Stimulated activated CD8-positive, alpha-beta memory T cell treated with anti-CD3 and anti-CD28 coated beads, Interleukin-4, amount 100 ng/mL, for 24 hours (primary cell): ENCODE results near the gene CPEB1.
"Not testable (repeated sequence)": the region's sequence is repeated elsewhere in the genome, so short reads cannot be mapped to it uniquely, and the experiment has no call there.

Experiments
- DNase-seq: peaks from one replicate; pipeline ENCODE4 v3.0.0-alpha.2; 2020; ENCODE audit warnings: low read depth

CPEB1 gene

DNA sequence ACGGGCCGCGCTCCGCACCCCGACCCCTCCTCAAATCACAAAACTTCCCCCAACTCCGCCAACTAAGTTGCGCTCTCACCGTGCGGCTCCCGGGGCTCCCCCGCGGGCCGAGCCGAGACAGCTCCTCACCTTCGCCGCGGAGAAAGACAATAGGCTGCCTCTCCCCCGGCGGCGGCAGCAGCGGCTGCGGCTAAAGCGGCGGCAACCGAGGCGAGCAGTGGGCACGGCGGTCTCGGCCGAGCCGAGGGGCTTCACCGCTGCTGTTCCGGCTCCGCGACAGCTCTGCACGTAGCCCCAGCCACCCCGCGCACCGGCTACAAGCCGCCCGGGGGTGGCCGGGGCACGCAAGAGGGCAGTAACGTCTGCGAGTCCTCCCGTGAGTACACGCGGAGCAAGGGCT is 133.6 kb downstream of the CPEB1 start:
- not testable (repeated sequence) for DNase-seq

DNA sequence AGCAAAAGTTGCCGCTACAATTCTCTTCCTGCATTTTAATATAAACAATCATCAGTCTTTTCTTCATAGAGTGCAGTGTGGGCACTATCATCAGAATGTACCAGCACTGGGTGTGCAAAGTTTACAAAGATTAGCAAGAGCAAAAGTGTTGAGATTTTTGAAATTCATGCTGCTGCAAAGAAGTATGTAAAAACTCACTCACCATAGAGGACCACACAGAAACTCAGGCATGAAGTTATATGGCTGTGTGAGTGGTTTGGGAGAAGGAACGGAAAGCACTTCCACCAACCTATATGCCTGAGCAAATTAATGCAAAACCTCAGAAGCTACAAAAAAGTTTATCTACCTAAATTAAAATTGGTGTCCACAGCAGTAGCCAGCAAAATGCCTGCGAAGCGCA is 139.5 kb downstream of the CPEB1 start:
- not testable (repeated sequence) for DNase-seq

DNA sequence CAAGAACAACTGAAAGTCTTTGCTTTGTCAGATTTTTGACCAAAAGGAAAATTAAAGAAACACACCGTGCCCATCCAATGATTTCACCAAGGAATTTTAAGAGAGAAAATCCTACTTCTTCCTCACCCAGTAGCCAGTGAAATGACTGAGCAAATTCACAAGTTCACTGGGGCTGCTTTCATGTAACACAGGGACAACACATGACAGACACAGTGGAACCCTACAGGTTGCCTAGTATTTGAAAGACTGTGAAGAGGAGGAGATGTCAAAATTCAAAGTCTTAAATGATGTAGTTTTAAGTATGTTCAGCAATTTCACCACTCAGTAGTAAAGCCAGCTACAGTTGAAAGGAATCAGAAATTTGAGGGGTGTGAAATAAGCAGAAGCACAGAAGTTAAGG is 140.1 kb downstream of the CPEB1 start:
- not testable (repeated sequence) for DNase-seq

GRCh38 chr15:82505842-82506241 is 141.3 kb downstream of the CPEB1 start:
- DNase-seq: not testable (repeated sequence)

DNA sequence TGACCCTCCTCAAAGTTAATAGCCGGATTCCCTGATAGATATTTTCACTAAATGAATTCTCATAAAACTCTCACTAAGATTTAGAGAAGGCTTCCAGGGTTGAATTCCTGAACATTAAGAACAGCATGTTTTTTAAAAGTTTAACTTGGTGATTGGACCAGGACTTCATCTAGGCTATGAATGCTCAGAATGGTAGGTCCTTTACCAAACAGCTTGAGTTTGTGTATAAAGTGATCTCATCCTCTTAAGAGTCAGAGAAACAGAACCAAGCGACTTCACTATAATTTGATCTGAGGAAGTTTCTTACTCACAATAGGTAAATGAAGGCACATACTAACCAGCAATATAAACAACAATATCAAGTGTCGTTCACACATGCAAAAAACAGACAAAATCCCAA is 143.1 kb downstream of the CPEB1 start:
- not testable (repeated sequence) for DNase-seq

GRCh38 chr15:82502700-82503339 is 144.3 kb downstream of the CPEB1 start:
- DNase-seq: not testable (repeated sequence)

- DNase-seq: not testable (repeated sequence)
Observed at GRCh38 chr15:82500772-82501171, 146.4 kb downstream of the CPEB1 start.

DNA sequence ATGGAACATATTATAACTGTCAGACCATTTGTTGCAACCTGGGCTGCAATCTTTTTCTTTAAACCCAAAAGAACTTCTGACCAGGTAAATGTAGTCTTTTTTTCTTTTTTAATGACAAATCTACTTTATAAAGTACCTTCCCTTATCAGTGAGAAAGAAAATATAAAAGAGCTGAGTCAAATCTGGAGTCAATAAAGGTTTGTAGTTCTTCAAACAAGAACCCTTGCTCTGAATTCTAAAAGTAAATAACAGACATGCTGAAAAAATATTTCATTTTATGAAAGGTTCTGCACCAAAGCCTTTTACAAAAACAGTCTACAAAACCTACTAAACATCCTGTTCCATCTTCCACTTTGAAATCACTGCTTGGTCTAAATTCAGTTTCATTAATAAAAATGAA is 149.2 kb downstream of the CPEB1 start:
- DNase-seq: not testable (repeated sequence)
